A549 (cell line): ENCODE results near the gene EPB41L1.

Source experiments
- BHLHE40 ChIP-seq: IDR thresholded peaks from 2 replicates; pipeline ENCODE4 v1.6.1; 2012; ENCODE audit warnings: low read depth, low read length, inconsistent platforms
- CEBPB ChIP-seq, 2 experiments: fragments of >200 bp in 1 of 2; sonication (Bioruptor Twin) in 1 of 2; formaldehyde crosslinking in 1 of 2; IDR thresholded peaks; 2 replicates each; pipeline ENCODE4 v1.6.1; 2012 to 2016
- EHMT2 ChIP-seq: fragments of 200-600 bp; sonication (generic); IDR thresholded peaks from 2 replicates; pipeline ENCODE4 v1.6.1; 2016; ENCODE audit warnings: antibody characterized with exemption, low read depth, mild to moderate bottlenecking, moderate library complexity
- EP300 ChIP-seq, 2 experiments: fragments of >200 bp; sonication (Bioruptor Twin); formaldehyde crosslinking; IDR thresholded peaks; 2 replicates in 1 of 2; 3 replicates in 1 of 2; pipeline ENCODE4 v1.6.1; 2016 to 2017
- MAFK ChIP-seq: fragments of 450-650 bp; IDR thresholded peaks from 2 replicates; pipeline ENCODE4 v1.6.1; 2014; ENCODE audit not compliant: partially characterized antibody
- PHF8 ChIP-seq: fragments of 200-600 bp; sonication (generic); IDR thresholded peaks from 2 replicates; pipeline ENCODE4 v1.6.1; 2016; ENCODE audit warnings: low read depth, mild to moderate bottlenecking, antibody characterized with exemption, moderate library complexity, borderline replicate concordance
- POLR2A ChIP-seq: IDR thresholded peaks from 2 replicates; pipeline ENCODE4 v1.6.1; 2012; ENCODE audit warnings: mild to moderate bottlenecking, low read length
- POLR2AphosphoS2 ChIP-seq: conservative IDR thresholded peaks from 2 replicates; pipeline ENCODE4 v1.6.1; 2012; ENCODE audit warnings: low read length, improper control_type of control experiment, inconsistent platforms
- RAD21 ChIP-seq, 2 experiments: fragments of >200 bp in 1 of 2; sonication (Bioruptor Twin) in 1 of 2; formaldehyde crosslinking in 1 of 2; IDR thresholded peaks in 1 of 2; conservative IDR thresholded peaks in 1 of 2; 2 replicates in 1 of 2; 3 replicates in 1 of 2; pipeline ENCODE4 v1.6.1; 2012 to 2018; ENCODE audit warnings: inconsistent platforms in 1 of 2
- RFX5 ChIP-seq: fragments of 450-650 bp; IDR thresholded peaks from 2 replicates; pipeline ENCODE4 v1.7.1; 2014; ENCODE audit warnings: antibody characterized with exemption, mild to moderate bottlenecking, moderate library complexity
- SMC3 ChIP-seq: fragments of >200 bp; sonication (Bioruptor Twin); formaldehyde crosslinking; IDR thresholded peaks from 3 replicates; pipeline ENCODE4 v1.6.1; 2018; ENCODE audit warnings: inconsistent platforms
- ZFP36 ChIP-seq: fragments of 450-650 bp; IDR thresholded peaks from 2 replicates; pipeline ENCODE4 v1.6.1; 2014; ENCODE audit warnings: borderline replicate concordance; ENCODE audit not compliant: partially characterized antibody
- TF ChIP-seq, protein P1 (sequence below): fragments of >200 bp; sonication (Bioruptor Twin); formaldehyde crosslinking; IDR thresholded peaks from 3 replicates; pipeline ENCODE4 v1.5.1; 2016
- TF ChIP-seq, protein P2 (sequence below): IDR thresholded peaks from 2 replicates; pipeline ENCODE4 v1.6.1; 2012

DNA sequence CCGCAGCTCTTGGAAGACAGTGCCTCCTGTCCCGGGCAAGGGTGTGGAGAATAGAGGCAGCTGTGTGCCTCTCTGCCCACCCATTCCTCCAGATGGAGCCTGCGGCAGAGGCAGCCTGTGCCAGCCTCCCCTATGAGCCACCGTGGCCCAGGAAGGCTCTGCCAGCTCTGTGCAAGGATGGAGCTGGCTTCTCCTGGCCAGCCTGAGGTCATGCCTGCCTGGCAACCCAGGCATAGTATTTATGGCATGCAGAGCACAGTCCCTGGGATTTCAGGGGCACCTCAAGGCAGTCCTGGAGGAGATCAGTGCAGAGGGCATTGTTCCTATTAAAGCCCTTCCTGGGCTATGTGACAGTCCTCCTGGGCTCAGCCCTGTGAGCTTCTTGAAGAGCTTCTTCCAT is 1.5 kb downstream of the EPB41L1 start:
- TF ChIP-seq, protein P1, sequence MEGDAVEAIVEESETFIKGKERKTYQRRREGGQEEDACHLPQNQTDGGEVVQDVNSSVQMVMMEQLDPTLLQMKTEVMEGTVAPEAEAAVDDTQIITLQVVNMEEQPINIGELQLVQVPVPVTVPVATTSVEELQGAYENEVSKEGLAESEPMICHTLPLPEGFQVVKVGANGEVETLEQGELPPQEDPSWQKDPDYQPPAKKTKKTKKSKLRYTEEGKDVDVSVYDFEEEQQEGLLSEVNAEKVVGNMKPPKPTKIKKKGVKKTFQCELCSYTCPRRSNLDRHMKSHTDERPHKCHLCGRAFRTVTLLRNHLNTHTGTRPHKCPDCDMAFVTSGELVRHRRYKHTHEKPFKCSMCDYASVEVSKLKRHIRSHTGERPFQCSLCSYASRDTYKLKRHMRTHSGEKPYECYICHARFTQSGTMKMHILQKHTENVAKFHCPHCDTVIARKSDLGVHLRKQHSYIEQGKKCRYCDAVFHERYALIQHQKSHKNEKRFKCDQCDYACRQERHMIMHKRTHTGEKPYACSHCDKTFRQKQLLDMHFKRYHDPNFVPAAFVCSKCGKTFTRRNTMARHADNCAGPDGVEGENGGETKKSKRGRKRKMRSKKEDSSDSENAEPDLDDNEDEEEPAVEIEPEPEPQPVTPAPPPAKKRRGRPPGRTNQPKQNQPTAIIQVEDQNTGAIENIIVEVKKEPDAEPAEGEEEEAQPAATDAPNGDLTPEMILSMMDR: no peak
- TF ChIP-seq POLR2A (no peak), BHLHE40 (no peak), EHMT2 (no peak), MAFK (no peak), RAD21 (conservative IDR thresholded peaks at IDR 0.05 in 1 of 2, IDR thresholded peaks at IDR 0.05 in 1 of 2) (no peak), EP300 (IDR thresholded peaks at IDR 0.05) (no peak), SMC3 (no peak), PHF8 (no peak), CEBPB (IDR thresholded peaks at IDR 0.05) (no peak), ZFP36 (no peak), RFX5 (no peak), POLR2AphosphoS2 (no peak)
- TF ChIP-seq, protein P2, sequence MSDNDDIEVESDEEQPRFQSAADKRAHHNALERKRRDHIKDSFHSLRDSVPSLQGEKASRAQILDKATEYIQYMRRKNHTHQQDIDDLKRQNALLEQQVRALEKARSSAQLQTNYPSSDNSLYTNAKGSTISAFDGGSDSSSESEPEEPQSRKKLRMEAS: no peak
